OCI-LY3 (cell line): Measurements from ENCODE around the gene LYRM9.

Experiments
- H2AFZ ChIP-seq: fragments of 200-600, 300-600 bp; shearing (Covaris generic); 2 replicates; pipeline ENCODE4 v1.6.0; 2014; ENCODE audit warnings: antibody characterized with exemption, low read depth, low read length
- H3K27ac ChIP-seq: fragments of 200-600, 300-600 bp; sonication (generic); 2 replicates; pipeline ENCODE4 v1.5.1; 2014; ENCODE audit warnings: mild to moderate bottlenecking, low read length, moderate library complexity, mixed read lengths
- H3K27me3 ChIP-seq: fragments of 200-600, 300-600 bp; sonication (generic); 2 replicates; pipeline ENCODE4 v1.6.1; 2014; ENCODE audit warnings: low read depth, low read length, mixed read lengths
- H3K36me3 ChIP-seq: fragments of 200-600, 300-600 bp; sonication (generic); replicated peaks from 2 replicates; pipeline ENCODE3; 2014; ENCODE audit warnings: low read depth, low read length, mixed read lengths
- H3K4me1 ChIP-seq: fragments of 300-600, 200-600 bp; sonication (generic); 2 replicates; pipeline ENCODE4 v1.6.1; 2014; ENCODE audit warnings: low read length, mixed read lengths
- H3K4me2 ChIP-seq: fragments of 200-600, 300-600 bp; sonication (generic); 2 replicates; pipeline ENCODE4 v1.6.1; 2014; ENCODE audit warnings: low read length, mixed read lengths
- H3K4me3 ChIP-seq: fragments of 300-600, 200-600 bp; sonication (generic); 2 replicates; pipeline ENCODE4 v1.5.1; 2014; ENCODE audit warnings: antibody characterized with exemption, mild to moderate bottlenecking, low read length, moderate library complexity
- H3K79me2 ChIP-seq: fragments of 300-600, 200-600 bp; shearing (Covaris generic); 2 replicates; pipeline ENCODE4 v1.6.1; 2014; ENCODE audit warnings: mild to moderate bottlenecking, low read length, mixed read lengths
- H3K9ac ChIP-seq: fragments of 300-600, 200-600 bp; shearing (Covaris generic); 2 replicates; pipeline ENCODE4 v1.6.0; 2014; ENCODE audit warnings: mild to moderate bottlenecking, low read length, moderate library complexity
- H3K9me3 ChIP-seq: fragments of 200-600, 300-600 bp; shearing (Covaris generic); 2 replicates; pipeline ENCODE4 v1.6.1; 2014; ENCODE audit warnings: low read length, mixed read lengths; ENCODE audit not compliant: insufficient read depth
- H4K20me1 ChIP-seq: fragments of 200-600, 300-600 bp; sonication (generic); 2 replicates; pipeline ENCODE4 v1.6.1; 2016; ENCODE audit warnings: low read length, mixed read lengths; ENCODE audit not compliant: insufficient read depth
- CTCF ChIP-seq: fragments of 200-600, 300-600 bp; sonication (generic); IDR thresholded peaks from 2 replicates; pipeline ENCODE4 v1.5.1; 2014; ENCODE audit warnings: antibody characterized with exemption, low read length, low read depth
- EZH2phosphoT487 ChIP-seq: fragments of 200-600 bp; shearing (Covaris generic); IDR thresholded peaks from 2 replicates; pipeline ENCODE4 v1.6.1; 2018; ENCODE audit warnings: antibody characterized with exemption, mixed run types, low read depth

LYRM9 gene

GRCh38 chr17:27862004-27862403 lies 31.2 kb downstream of the LYRM9 start:
- peaks cover 2% of the 10 kb centered on the region for H3K4me1 ChIP-seq

GRCh38 chr17:27860971-27861664 lies 32.0 kb downstream of the LYRM9 start:
- no peaks in the 10 kb centered on the region for H3K79me2 ChIP-seq
- H3K9ac ChIP-seq = no peak overlapping the region
- H3K27ac ChIP-seq = no peak overlapping the region
- peaks cover 7% of the 10 kb centered on the region for H3K4me1 ChIP-seq
- H3K36me3 ChIP-seq = no peaks in the 10 kb centered on the region
- no peak overlapping the region for H3K4me2 ChIP-seq
- H3K9me3 ChIP-seq = no peaks in the 10 kb centered on the region
- H3K27me3 ChIP-seq = peaks cover 18% of the 10 kb centered on the region
- H2AFZ ChIP-seq = no peak overlapping the region
- H3K4me3 ChIP-seq = no peak overlapping the region
- TF ChIP-seq EZH2phosphoT487 = no peak
- no peak for TF ChIP-seq CTCF
- H4K20me1 ChIP-seq = no peaks in the 10 kb centered on the region

More at GRCh38 chr17:27862004-27862403, 31.2 kb downstream of the LYRM9 start:
- no peak overlapping the region for H2AFZ ChIP-seq
- no peak overlapping the region for H3K4me2 ChIP-seq
- TF ChIP-seq CTCF (no peak), EZH2phosphoT487 (no peak)
- no peaks in the 10 kb centered on the region for H3K36me3 ChIP-seq
- H3K79me2 ChIP-seq = no peaks in the 10 kb centered on the region
- H3K27ac ChIP-seq = no peak overlapping the region
- peaks cover 18% of the 10 kb centered on the region for H3K27me3 ChIP-seq
- H3K4me3 ChIP-seq = no peak overlapping the region
- no peak overlapping the region for H3K9ac ChIP-seq
- H3K9me3 ChIP-seq = no peaks in the 10 kb centered on the region
- no peaks in the 10 kb centered on the region for H4K20me1 ChIP-seq

- Histone ChIP-seq H3K4me3 (no peak overlapping the region), H3K4me2 (no peak overlapping the region), H2AFZ (no peak overlapping the region), H3K36me3 (no peaks in the 10 kb centered on the region), H3K79me2 (no peaks in the 10 kb centered on the region), H4K20me1 (no peaks in the 10 kb centered on the region), H3K9ac (no peak overlapping the region), H3K9me3 (no peaks in the 10 kb centered on the region), H3K4me1 (peaks cover 7% of the 10 kb centered on the region), H3K27me3 (peaks cover 21% of the 10 kb centered on the region), H3K27ac (no peak overlapping the region)
- no peak for TF ChIP-seq CTCF
- no peak for TF ChIP-seq EZH2phosphoT487
Measured at GRCh38 chr17:27858621-27859305, 34.4 kb downstream of the LYRM9 start.

GRCh38 chr17:27856676-27857432 lies 36.3 kb downstream of the LYRM9 start:
- Histone ChIP-seq H4K20me1 (no peaks in the 10 kb centered on the region), H3K9ac (no peak overlapping the region), H3K4me2 (peak overlapping the region; percentile 24; the same call in 1 of the 2 replicates), H3K36me3 (no peaks in the 10 kb centered on the region), H3K27me3 (peaks cover 26% of the 10 kb centered on the region), H2AFZ (no peak overlapping the region), H3K9me3 (no peaks in the 10 kb centered on the region), H3K4me3 (no peak overlapping the region), H3K4me1 (peaks cover 7% of the 10 kb centered on the region), H3K27ac (no peak overlapping the region), H3K79me2 (no peaks in the 10 kb centered on the region)
- no peak for TF ChIP-seq CTCF
- no peak for TF ChIP-seq EZH2phosphoT487
